Keratinocyte (primary cell): Measurements from ENCODE around the gene ABR. TPM values are rescaled to one million over a fixed set of nuclear protein-coding genes. Genes with fewer than 3 reads are reported as not detected.

Experiments
- DNase-seq: peaks from one replicate; pipeline ENCODE4 v3.0.0-alpha.2; 2011; ENCODE audit warnings: low read depth, missing footprints, low spot score
- FAIRE-seq: peaks from 2 replicates; lab custom pipeline; 2011; peaks lifted over from hg19 to GRCh38; lab: Jason Lieb, UNC
- H2AFZ ChIP-seq: 2 replicates; pipeline ENCODE4 v1.6.0; 2012; ENCODE audit warnings: low read length, control low read depth, inconsistent platforms; ENCODE audit not compliant: control insufficient read depth
- H3K27ac ChIP-seq: 2 replicates; pipeline ENCODE4 v1.5.1; 2011; ENCODE audit warnings: low read length; ENCODE audit not compliant: control insufficient read depth, insufficient read depth
- H3K27me3 ChIP-seq: 3 replicates; pipeline ENCODE4 v1.6.0; 2011; ENCODE audit warnings: low read length; ENCODE audit not compliant: control insufficient read depth, insufficient read depth; ENCODE audit errors: extremely low read depth
- H3K36me3 ChIP-seq, 2 experiments: 2 replicates in 1 of 2; 3 replicates in 1 of 2; pipeline ENCODE4 v1.5.1; 2011; ENCODE audit warnings: low read length in 2 of 2, mild to moderate bottlenecking in 1 of 2; ENCODE audit not compliant: control insufficient read depth in 2 of 2, insufficient read depth in 2 of 2; ENCODE audit errors: extremely low read depth in 1 of 2
- H3K4me1 ChIP-seq: 3 replicates; pipeline ENCODE4 v1.5.1; 2011; ENCODE audit warnings: low read length; ENCODE audit not compliant: control insufficient read depth, insufficient read depth; ENCODE audit errors: extremely low read depth
- H3K4me2 ChIP-seq: 3 replicates; pipeline ENCODE4 v1.6.0; 2011; ENCODE audit warnings: low read depth, low read length; ENCODE audit not compliant: control insufficient read depth, insufficient read depth; ENCODE audit errors: extremely low read depth
- H3K4me3 ChIP-seq, 3 experiments: fragments of 200-600 bp in 1 of 3; sonication (generic) in 1 of 3; 2 replicates in 2 of 3; 3 replicates in 1 of 3; pipeline ENCODE4 v1.5.1; 2011 to 2016; ENCODE audit warnings: low read length in 3 of 3, mild to moderate bottlenecking in 3 of 3, control low read depth in 2 of 3, inconsistent platforms in 1 of 3, low read depth in 1 of 3, mixed read lengths in 1 of 3, mixed run types in 1 of 3, moderate library complexity in 1 of 3; ENCODE audit not compliant: control insufficient read depth in 2 of 3, insufficient read depth in 2 of 3; ENCODE audit errors: extremely low read depth in 1 of 3
- H3K79me2 ChIP-seq: 2 replicates; pipeline ENCODE4 v1.6.0; 2012; ENCODE audit warnings: low read length; ENCODE audit not compliant: control insufficient read depth, insufficient read depth
- H3K9ac ChIP-seq: 3 replicates; pipeline ENCODE4 v1.6.0; 2011; ENCODE audit warnings: low read length; ENCODE audit not compliant: control insufficient read depth, insufficient read depth; ENCODE audit errors: extremely low read depth
- H3K9me1 ChIP-seq: 3 replicates; pipeline ENCODE4 v1.6.0; 2011; ENCODE audit warnings: low read length; ENCODE audit not compliant: control insufficient read depth, insufficient read depth; ENCODE audit errors: extremely low read depth
- H3K9me3 ChIP-seq: 2 replicates; pipeline ENCODE4 v1.5.1; 2012; ENCODE audit warnings: low read depth, low read length; ENCODE audit not compliant: control insufficient read depth
- H4K20me1 ChIP-seq: 3 replicates; pipeline ENCODE4 v1.6.0; 2011; ENCODE audit warnings: low read length; ENCODE audit not compliant: control insufficient read depth, insufficient read depth; ENCODE audit errors: extremely low read depth
- CTCF ChIP-seq, 3 experiments: IDR thresholded peaks in 1 of 3; conservative IDR thresholded peaks in 1 of 3; optimal IDR thresholded peaks in 1 of 3; 2 replicates in 2 of 3; 3 replicates in 1 of 3; pipeline versions ENCODE3 to v1.5.1; 2011; ENCODE audit warnings: low read length in 3 of 3, mild to moderate bottlenecking in 3 of 3, moderate library complexity in 2 of 3, control low read depth in 1 of 3, inconsistent platforms in 1 of 3; ENCODE audit not compliant: insufficient read depth in 2 of 3; ENCODE audit errors: extremely low read depth in 1 of 3
- EZH2 ChIP-seq: IDR thresholded peaks from one replicate; pipeline ENCODE4 v1.6.1; 2012; ENCODE audit warnings: inconsistent platforms, mild to moderate bottlenecking, low read length, moderate library complexity
- dilution Hi-C: fragments of 300-500 bp; cut with MboI; formaldehyde crosslinking; loops from one replicate; pipeline ENCODE4 v1.7.0; 2020; ENCODE audit warnings: low sequenced_read_pairs; ENCODE audit not compliant: extremely low pct_ligation_motif_present
- polyA plus RNA-seq, 5 experiments: library from polyadenylated mRNA; depleted of rRNA in 3 of 5; stranded (reverse) in 3 of 5; stranded (forward) in 1 of 5; unstranded in 1 of 5; fragments of >200 nt; gene quantifications; 1 replicate in 1 of 5; 2 replicates in 3 of 5; 3 replicates in 1 of 5; pipeline versions ENCODE4 v1.2.1 to v1.2.3, GENCODE V29; 2011 to 2012; ENCODE audit warnings: missing spikeins in 2 of 5, low read depth in 1 of 5, low replicate concordance in 1 of 5

ABR gene
- polyA plus RNA-seq, 1 donor (not counting 4 experiments of a cell fraction or from before 2014, with no cell fraction given), result 17.3 TPM

- Histone ChIP-seq H3K27ac (no peak overlapping the region), H2AFZ (no peak overlapping the region), H4K20me1 (no peaks in the 10 kb centered on the region), H3K79me2 (no peaks in the 10 kb centered on the region), H3K9me1 (no peaks in the 10 kb centered on the region), H3K4me3 (no peak overlapping the region), H3K9ac (no peak overlapping the region), H3K4me2 (no peak overlapping the region), H3K9me3 (no peaks in the 10 kb centered on the region), H3K4me1 (peaks cover 6% of the 10 kb centered on the region), H3K27me3 (no peaks in the 10 kb centered on the region), H3K36me3 (peaks cover 0 to 6% of the 10 kb centered on the region in 2 experiments)
- dilution Hi-C loops, result no loop called here
- FAIRE-seq, result no peak
- TF ChIP-seq CTCF (optimal IDR thresholded peaks at IDR 0.05 in 1 of 3, IDR thresholded peaks at IDR 0.05 in 1 of 3, conservative IDR thresholded peaks at IDR 0.05 in 1 of 3; ENCODE audit: extremely low read depth in 1 of 3, insufficient read depth in 2 of 3, low read length in 3 of 3) (no peak), EZH2 (no peak)
- no peak for DNase-seq
Measured at GRCh38 chr17:1069847-1070246, 109.9 kb downstream of the ABR start.

- peaks cover 0 to 6% of the 10 kb centered on the region in 2 experiments for H3K36me3 ChIP-seq
- H2AFZ ChIP-seq, result no peak overlapping the region
- DNase-seq (no peak), FAIRE-seq (no peak)
- dilution Hi-C loops, result no loop called here
- TF ChIP-seq EZH2 (no peak), CTCF (optimal IDR thresholded peaks at IDR 0.05 in 1 of 3, IDR thresholded peaks at IDR 0.05 in 1 of 3, conservative IDR thresholded peaks at IDR 0.05 in 1 of 3; ENCODE audit: extremely low read depth in 1 of 3, insufficient read depth in 2 of 3, low read length in 3 of 3) (no peak)
- H3K4me1 ChIP-seq, result peaks cover 6% of the 10 kb centered on the region
- H3K27me3 ChIP-seq, result no peaks in the 10 kb centered on the region
- no peaks in the 10 kb centered on the region for H4K20me1 ChIP-seq
- H3K9me3 ChIP-seq, result no peaks in the 10 kb centered on the region
- H3K27ac ChIP-seq, result no peak overlapping the region
- no peak overlapping the region for H3K9ac ChIP-seq
- H3K79me2 ChIP-seq, result no peaks in the 10 kb centered on the region
- H3K4me3 ChIP-seq, result no peak overlapping the region
- no peak overlapping the region for H3K4me2 ChIP-seq
- H3K9me1 ChIP-seq, result no peaks in the 10 kb centered on the region
Measured at GRCh38 chr17:1068356-1068755, 111.4 kb downstream of the ABR start.
